DOHH2 (cell line): ENCODE measurements around the gene C1orf35.

Source experiments
- H3F3A ChIP-seq: fragments of 200-600 bp; sonication (generic), shearing (Covaris generic); 2 replicates; pipeline ENCODE4 v1.6.0; 2016; ENCODE audit warnings: antibody characterized with exemption, mild to moderate bottlenecking; ENCODE audit not compliant: control insufficient read depth, insufficient read depth
- H3K27ac ChIP-seq: fragments of 200-600 bp; sonication (generic); 2 replicates; pipeline ENCODE4 v1.5.1; 2014; ENCODE audit warnings: low read depth, mild to moderate bottlenecking, low read length, moderate library complexity
- H3K27me3 ChIP-seq: fragments of 200-600 bp; sonication (generic); 2 replicates; pipeline ENCODE4 v1.6.1; 2014; ENCODE audit warnings: mild to moderate bottlenecking, low read length, mixed read lengths; ENCODE audit not compliant: control insufficient read depth
- H3K36me3 ChIP-seq: fragments of 200-600 bp; sonication (generic); 2 replicates; pipeline ENCODE4 v1.6.1; 2014; ENCODE audit warnings: mild to moderate bottlenecking, low read length, moderate library complexity, mixed read lengths; ENCODE audit not compliant: control insufficient read depth
- H3K4me1 ChIP-seq: fragments of 200-600 bp; sonication (generic); 2 replicates; pipeline ENCODE4 v1.6.1; 2014; ENCODE audit warnings: mild to moderate bottlenecking, low read length, mixed read lengths; ENCODE audit not compliant: control insufficient read depth
- H3K4me2 ChIP-seq: fragments of 200-600 bp; sonication (generic); 2 replicates; pipeline ENCODE4 v1.6.0; 2014; ENCODE audit warnings: mild to moderate bottlenecking, low read length, moderate library complexity
- H3K4me3 ChIP-seq: fragments of 200-600 bp; sonication (generic); 2 replicates; pipeline ENCODE4 v1.5.1; 2014; ENCODE audit warnings: mild to moderate bottlenecking, low read length, mixed read lengths
- H3K79me2 ChIP-seq: fragments of 200-600 bp; sonication (generic); 2 replicates; pipeline ENCODE4 v1.6.1; 2014; ENCODE audit warnings: mild to moderate bottlenecking, low read length, mixed read lengths; ENCODE audit not compliant: control insufficient read depth
- H3K9me2 ChIP-seq: fragments of 200-600 bp; sonication (generic); replicated peaks from 2 replicates; pipeline ENCODE4 v1.6.1; 2014; ENCODE audit warnings: mild to moderate bottlenecking, low read length, mixed read lengths; ENCODE audit not compliant: control insufficient read depth
- H3K9me3 ChIP-seq: fragments of 200-600 bp; sonication (generic); 2 replicates; pipeline ENCODE4 v1.6.1; 2014; ENCODE audit warnings: antibody characterized with exemption, low read length, mixed read lengths; ENCODE audit not compliant: control insufficient read depth, insufficient read depth
- H4K20me1 ChIP-seq: fragments of 200-600 bp; sonication (generic); 2 replicates; pipeline ENCODE4 v1.6.0; 2014; ENCODE audit warnings: low read depth, mild to moderate bottlenecking, antibody characterized with exemption, low read length, moderate library complexity; ENCODE audit not compliant: control insufficient read depth, insufficient read depth
- CTCF ChIP-seq: fragments of 200-600 bp; sonication (generic); IDR thresholded peaks from one replicate; pipeline ENCODE4 v1.5.1; 2014; ENCODE audit warnings: antibody characterized with exemption, mild to moderate bottlenecking, low read depth, low read length; ENCODE audit not compliant: poor library complexity, severe bottlenecking
- EZH2phosphoT487 ChIP-seq: fragments of 200-600 bp; sonication (generic); IDR thresholded peaks from 2 replicates; pipeline ENCODE4 v1.6.1; 2017; ENCODE audit warnings: borderline replicate concordance, mild to moderate bottlenecking, antibody characterized with exemption, low read length, moderate library complexity, mixed read lengths

C1orf35 gene

GRCh38 chr1:228065543-228066347, 37.4 kb downstream of the C1orf35 start:
- H3K9me3 ChIP-seq: no peaks in the 10 kb centered on the region
- H3K27me3 ChIP-seq: no peaks in the 10 kb centered on the region
- no peaks in the 10 kb centered on the region for H4K20me1 ChIP-seq
- H3K4me2 ChIP-seq: no peak overlapping the region
- no peaks in the 10 kb centered on the region for H3K36me3 ChIP-seq
- H3K9me2 ChIP-seq: no peaks in the 10 kb centered on the region
- no peaks in the 10 kb centered on the region for H3K79me2 ChIP-seq
- H3K4me3 ChIP-seq: no peak overlapping the region
- no peak overlapping the region for H3K27ac ChIP-seq
- H3F3A ChIP-seq: no peaks in the 10 kb centered on the region
- no peak for TF ChIP-seq EZH2phosphoT487
- TF ChIP-seq CTCF: no peak
- no peaks in the 10 kb centered on the region for H3K4me1 ChIP-seq

GRCh38 chr1:228064741-228065542, 38.2 kb downstream of the C1orf35 start:
- Histone ChIP-seq H3F3A (no peaks in the 10 kb centered on the region), H3K4me1 (0 out of 2 replicates have a peak, but pooled peaks cover 1% of the 10 kb centered on the region), H3K27ac (no peak overlapping the region), H3K9me2 (no peaks in the 10 kb centered on the region), H3K4me3 (no peak overlapping the region), H4K20me1 (no peaks in the 10 kb centered on the region), H3K79me2 (no peaks in the 10 kb centered on the region), H3K4me2 (no peak overlapping the region), H3K27me3 (no peaks in the 10 kb centered on the region), H3K36me3 (no peaks in the 10 kb centered on the region), H3K9me3 (no peaks in the 10 kb centered on the region)
- TF ChIP-seq CTCF (no peak), EZH2phosphoT487 (no peak)

- Histone ChIP-seq H3K27me3 (no peaks in the 10 kb centered on the region), H3K79me2 (no peaks in the 10 kb centered on the region), H3K9me3 (no peaks in the 10 kb centered on the region), H3F3A (no peaks in the 10 kb centered on the region), H3K4me3 (no peak overlapping the region), H4K20me1 (no peaks in the 10 kb centered on the region), H3K4me1 (0 out of 2 replicates have a peak, but pooled peaks cover 3% of the 10 kb centered on the region), H3K4me2 (no peak overlapping the region), H3K9me2 (no peaks in the 10 kb centered on the region), H3K36me3 (no peaks in the 10 kb centered on the region), H3K27ac (no peak overlapping the region)
- TF ChIP-seq CTCF (no peak), EZH2phosphoT487 (no peak)
These were observed 38.8 kb downstream of the C1orf35 start for GRCh38 chr1:228064296-228064695.
